Rectal smooth muscle tissue (tissue), 1 donor: Measurements from ENCODE around the gene CACNA1F.

Experiments used
- H3K27ac ChIP-seq: one replicate; pipeline ENCODE4 v1.7.0; 2013; ENCODE audit warnings: low read depth, low read length, inconsistent platforms
- H3K27me3 ChIP-seq: one replicate; pipeline ENCODE4 v1.7.0; 2013; ENCODE audit warnings: low read length; ENCODE audit not compliant: control insufficient read depth, insufficient read depth
- H3K36me3 ChIP-seq: one replicate; pipeline ENCODE4 v1.7.0; 2013; ENCODE audit warnings: low read length; ENCODE audit not compliant: control insufficient read depth, insufficient read depth
- H3K4me1 ChIP-seq: one replicate; pipeline ENCODE4 v1.7.0; 2013; ENCODE audit warnings: low read length; ENCODE audit not compliant: control insufficient read depth, insufficient read depth
- H3K4me3 ChIP-seq: one replicate; pipeline ENCODE4 v1.7.0; 2013; ENCODE audit warnings: low read length
- H3K9ac ChIP-seq: one replicate; pipeline ENCODE4 v1.7.0; 2013; ENCODE audit warnings: low read length

Gene CACNA1F

DNA sequence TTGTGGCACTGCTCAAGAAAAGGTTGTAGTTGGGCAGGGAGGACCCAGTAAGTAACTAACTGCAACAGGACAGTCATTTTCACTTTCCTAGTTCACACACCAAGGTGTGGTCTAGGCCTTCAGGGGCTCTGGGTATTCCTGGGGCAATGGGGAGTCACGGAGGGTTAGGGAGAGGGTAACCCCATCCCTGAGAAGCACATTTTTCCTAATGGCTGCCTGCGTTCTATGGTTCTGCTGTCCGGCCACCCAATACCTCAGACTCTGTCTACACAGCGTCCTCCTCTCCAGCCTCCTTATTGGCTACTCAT lies 35.5 kb upstream of the CACNA1F start:
- Histone ChIP-seq H3K4me3 (peak overlapping the region; percentile 76), H3K27ac (peak overlapping the region; percentile 96), H3K27me3 (no peaks in the 10 kb centered on the region), H3K4me1 (no peaks in the 10 kb centered on the region), H3K36me3 (no peaks in the 10 kb centered on the region), H3K9ac (peak overlapping the region; percentile 34)

DNA sequence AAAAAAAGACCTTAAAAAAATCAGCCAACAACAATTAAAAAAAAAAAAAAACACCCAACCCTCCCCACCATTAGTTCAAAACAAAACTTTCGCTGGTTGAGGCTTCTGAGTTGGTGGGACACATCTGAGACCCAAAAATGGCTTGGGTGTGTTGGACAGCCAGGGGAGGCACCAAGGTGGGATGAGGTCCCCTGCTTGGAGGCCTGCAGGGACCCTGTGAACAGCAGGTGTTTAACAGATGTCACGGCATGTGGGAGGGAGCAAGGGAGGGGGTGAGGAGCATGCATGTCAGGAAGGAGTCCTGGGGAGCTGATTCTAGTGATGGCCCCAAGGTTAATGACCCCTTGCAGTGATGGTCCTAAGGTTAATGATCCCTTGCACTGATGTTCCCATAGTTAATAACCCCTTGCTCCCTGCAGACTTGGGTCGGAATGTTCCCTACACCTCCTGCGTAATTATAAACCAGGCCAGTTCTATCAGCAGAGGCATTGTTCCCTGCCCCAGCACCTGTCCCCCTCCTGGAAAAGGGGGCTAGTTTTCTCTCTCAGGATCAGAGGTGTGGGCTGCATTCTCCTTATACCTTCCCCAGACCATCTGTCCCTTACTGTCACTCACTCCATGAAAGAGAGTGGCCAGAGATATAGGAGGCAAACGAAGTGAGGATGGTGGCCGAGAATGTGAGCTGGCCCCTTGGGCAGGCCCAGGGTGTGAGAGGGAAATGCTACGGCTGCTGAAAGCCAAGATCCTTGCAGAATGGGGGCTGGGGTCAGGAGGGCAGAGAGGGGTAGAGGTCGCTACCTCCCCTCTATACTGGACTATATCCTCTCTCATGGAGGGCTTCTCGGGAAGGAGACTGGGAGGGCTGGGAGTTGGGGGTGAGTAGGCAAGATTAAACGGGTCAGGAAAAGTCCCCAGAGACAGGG lies 33.6 kb upstream of the CACNA1F start:
- H3K36me3 ChIP-seq, result no peaks in the 10 kb centered on the region
- no peak overlapping the region for H3K4me3 ChIP-seq
- no peaks in the 10 kb centered on the region for H3K4me1 ChIP-seq
- no peak overlapping the region for H3K27ac ChIP-seq
- H3K27me3 ChIP-seq, result no peaks in the 10 kb centered on the region
- no peak overlapping the region for H3K9ac ChIP-seq

DNA sequence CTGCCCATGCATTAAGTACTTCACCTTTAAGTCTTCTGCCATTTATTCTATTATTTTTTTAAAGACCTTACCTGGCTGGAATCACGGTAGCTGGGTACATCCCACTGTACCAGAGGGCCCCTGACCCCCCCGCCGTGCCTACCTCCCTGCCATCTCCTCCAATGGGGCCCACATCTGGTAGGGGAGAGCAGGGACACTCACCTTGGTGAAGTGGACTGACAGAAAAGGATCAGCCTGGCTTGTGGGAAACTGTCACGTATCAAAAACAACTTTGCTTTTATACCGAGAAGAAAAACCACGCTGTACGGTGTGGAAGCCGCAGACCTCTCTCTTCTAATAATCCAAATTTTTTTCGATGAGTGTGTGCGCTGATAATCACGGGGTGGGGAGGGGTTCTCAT lies 31.3 kb upstream of the CACNA1F start, which contains the start of gene FOXP3:
TSS of gene FOXP3 (minus strand) at position 251 of the 400 bp plus-strand sequence. CDS start 6,205 bp downstream, outside the sequence.
- Histone ChIP-seq H3K27ac (no peak within 1 kb of the TSS), H3K27me3 (no peaks in the 10 kb centered on the region), H3K9ac (no peak within 1 kb of the TSS), H3K4me3 (no peak within 1 kb of the TSS), H3K36me3 (no peaks in the 10 kb centered on the region), H3K4me1 (no peaks in the 10 kb centered on the region)

DNA sequence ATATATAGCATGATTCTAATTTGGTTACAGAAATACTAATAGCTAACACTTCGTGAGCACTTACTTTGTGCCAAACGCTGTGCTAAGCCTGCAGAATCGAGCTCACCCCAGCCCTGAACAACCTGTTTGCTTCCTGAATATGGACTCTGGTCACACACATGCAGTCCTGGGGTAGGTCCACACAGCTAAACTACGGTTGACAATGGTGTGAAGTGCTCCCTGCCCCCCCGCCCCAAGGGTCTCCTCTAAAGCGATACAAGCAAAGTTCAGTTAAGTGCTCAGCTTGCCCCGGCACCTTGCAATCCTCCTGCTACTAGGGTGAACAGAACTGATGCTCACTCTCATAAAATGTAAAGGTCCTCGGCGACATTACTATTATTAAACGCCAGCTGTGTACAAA lies 30.5 kb upstream of the CACNA1F start:
- H3K36me3 ChIP-seq, result no peaks in the 10 kb centered on the region
- H3K9ac ChIP-seq, result no peak overlapping the region
- no peaks in the 10 kb centered on the region for H3K4me1 ChIP-seq
- no peak overlapping the region for H3K27ac ChIP-seq
- no peaks in the 10 kb centered on the region for H3K27me3 ChIP-seq
- no peak overlapping the region for H3K4me3 ChIP-seq

DNA sequence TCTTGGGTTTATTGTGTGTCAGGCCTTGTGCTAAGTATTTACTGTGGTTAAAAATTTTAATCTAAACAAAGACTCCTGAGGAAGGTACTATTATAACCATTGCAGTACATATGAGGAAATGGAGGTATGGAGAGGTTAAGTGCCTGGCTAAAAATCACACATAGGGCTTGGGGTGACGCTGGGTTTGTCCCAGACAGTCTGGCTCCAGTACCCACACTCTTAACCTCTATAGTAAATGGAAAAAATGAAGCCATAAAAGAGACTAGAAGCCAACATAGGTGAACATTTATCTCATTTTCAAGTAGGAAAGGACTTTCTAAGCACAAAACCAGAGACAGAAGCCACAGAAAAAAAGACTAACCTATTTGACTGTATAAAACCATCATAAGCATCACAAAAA lies 29.5 kb upstream of the CACNA1F start:
- no peak overlapping the region for H3K9ac ChIP-seq
- no peaks in the 10 kb centered on the region for H3K4me1 ChIP-seq
- no peaks in the 10 kb centered on the region for H3K27me3 ChIP-seq
- H3K4me3 ChIP-seq, result no peak overlapping the region
- H3K36me3 ChIP-seq, result no peaks in the 10 kb centered on the region
- no peak overlapping the region for H3K27ac ChIP-seq

DNA sequence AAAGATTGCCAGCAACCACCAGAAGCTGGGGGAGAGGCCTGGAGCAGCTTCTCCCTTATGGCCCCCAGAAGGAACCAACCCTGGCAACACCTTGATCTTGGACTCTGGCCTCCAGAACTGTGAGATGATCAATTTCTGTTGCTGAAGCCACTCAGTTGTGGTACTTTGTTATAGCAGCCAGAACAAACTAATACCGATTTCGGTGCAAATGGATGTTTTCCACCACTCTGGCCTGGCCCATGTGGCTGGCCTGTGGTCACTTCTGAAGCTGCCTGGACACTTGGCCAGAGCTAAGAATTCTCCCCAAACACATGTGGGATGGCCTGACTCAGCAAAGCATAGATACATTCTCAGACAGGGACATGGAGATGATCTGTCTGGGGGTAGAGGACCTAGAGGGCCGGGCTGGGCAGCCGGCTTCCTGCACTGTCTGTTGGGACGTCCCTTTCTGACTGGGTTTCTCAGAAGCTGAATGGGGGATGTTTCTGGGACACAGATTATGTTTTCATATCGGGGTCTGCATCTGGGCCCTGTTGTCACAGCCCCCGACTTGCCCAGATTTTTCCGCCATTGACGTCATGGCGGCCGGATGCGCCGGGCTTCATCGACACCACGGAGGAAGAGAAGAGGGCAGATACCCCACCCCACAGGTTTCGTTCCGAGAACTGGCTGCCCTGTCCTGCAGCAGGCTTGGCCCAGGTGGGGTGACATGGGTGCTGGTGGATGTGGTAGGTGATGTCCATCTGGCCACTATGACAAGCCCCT lies 27.3 kb upstream of the CACNA1F start:
- Histone ChIP-seq H3K9ac (no peak overlapping the region), H3K4me3 (no peak overlapping the region), H3K27ac (no peak overlapping the region), H3K4me1 (no peaks in the 10 kb centered on the region), H3K27me3 (no peaks in the 10 kb centered on the region), H3K36me3 (no peaks in the 10 kb centered on the region)

DNA sequence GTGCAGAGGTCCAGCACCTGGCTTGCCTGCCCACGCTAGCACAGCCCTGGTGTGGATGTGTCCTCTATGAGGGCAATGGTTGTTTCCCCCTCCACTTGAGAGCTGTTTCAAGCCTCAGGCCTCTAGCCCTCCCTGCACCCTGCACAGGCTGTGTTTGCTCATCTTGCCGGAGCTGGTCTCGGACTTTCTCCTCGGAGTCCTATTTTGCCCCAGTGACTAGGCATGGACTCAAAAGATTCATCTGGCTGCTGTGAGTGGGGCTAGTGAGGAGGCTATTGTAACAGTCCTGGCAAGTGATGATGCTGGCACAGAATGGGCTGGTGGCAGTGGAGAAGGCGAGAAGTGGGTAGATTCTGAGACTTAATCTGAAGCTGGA lies 25.6 kb upstream of the CACNA1F start:
- no peak overlapping the region for H3K9ac ChIP-seq
- H3K27ac ChIP-seq, result no peak overlapping the region
- H3K4me1 ChIP-seq, result no peaks in the 10 kb centered on the region
- no peaks in the 10 kb centered on the region for H3K27me3 ChIP-seq
- H3K36me3 ChIP-seq, result no peaks in the 10 kb centered on the region
- no peak overlapping the region for H3K4me3 ChIP-seq

DNA sequence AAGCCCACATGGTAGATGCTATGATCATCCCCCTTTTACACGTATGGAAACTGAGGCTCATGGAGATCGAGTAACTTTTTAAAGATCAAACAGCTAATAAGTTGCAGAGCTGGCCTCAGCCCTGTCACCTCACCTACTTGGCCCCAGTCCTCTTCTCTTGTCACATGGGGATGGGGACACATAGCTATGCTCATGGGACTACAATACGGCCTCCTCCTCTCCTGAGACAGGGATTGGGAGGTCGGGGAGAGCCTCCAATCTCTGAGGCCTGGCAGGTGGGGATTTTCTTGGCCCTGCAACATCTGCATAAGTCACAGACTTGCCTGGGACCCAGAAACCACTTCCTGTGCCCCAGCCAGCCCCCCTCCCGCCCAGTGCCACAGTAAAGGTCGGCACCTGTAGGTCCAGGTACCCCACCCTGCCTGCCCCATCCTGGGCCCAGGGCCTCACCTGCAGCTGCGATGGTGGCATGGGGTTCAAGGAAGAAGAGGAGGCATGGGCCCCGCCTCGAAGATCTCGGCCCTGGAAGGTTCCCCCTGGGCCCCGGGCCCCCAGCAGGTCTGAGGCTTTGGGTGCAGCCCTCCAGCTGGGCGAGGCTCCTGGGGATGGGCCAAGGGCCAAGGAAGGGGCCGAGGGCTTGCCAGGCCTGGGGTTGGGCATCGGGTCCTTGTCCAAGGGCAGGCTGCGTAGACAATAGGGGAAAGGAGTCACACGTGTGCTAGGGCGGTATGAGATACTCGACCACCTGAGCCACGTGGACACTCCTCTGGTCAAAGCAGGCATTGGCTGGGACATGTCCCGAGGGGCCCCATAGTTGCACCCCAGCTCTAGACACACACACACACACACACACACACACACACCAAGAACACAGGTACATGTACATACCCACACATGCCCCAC lies 25.0 kb upstream of the CACNA1F start:
- Histone ChIP-seq H3K27ac (no peak overlapping the region), H3K4me3 (no peak overlapping the region), H3K9ac (no peak overlapping the region), H3K4me1 (no peaks in the 10 kb centered on the region), H3K36me3 (no peaks in the 10 kb centered on the region), H3K27me3 (no peaks in the 10 kb centered on the region)

DNA sequence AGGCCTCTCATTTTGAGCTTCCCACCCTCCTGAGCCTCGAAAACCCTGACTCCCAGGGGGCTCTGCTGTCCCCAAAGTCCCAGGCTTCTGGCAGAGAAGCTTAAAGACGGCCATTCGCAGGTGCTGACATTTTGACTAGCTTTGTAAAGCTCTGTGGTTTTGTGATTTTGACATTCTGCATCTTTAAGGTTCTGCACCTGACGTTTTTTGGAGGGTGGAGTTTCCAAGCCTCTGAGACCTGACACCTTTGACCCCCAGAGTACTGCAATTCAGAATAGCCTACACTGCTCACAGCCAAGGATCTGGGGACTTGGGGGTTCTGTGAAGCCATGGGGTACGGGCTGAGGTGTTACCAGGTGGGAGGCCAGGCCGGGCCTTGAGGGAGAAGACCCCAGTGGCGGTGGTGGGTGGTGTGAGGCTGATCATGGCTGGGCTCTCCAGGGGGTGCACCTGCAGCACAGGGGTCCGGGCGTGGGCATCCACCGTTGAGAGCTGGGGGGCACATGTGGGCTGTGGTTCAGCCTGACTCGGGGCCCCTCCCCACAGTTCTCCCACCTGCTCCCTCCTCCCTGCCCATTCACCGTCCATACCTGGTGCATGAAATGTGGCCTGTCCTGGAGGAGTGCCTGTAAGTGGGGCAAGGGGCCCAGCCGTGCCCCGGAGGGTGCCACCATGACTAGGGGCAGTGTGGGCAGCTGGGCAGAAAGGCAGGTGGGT lies 24.1 kb upstream of the CACNA1F start:
- Histone ChIP-seq H3K27ac (no peak overlapping the region), H3K4me1 (no peaks in the 10 kb centered on the region), H3K9ac (no peak overlapping the region), H3K27me3 (no peaks in the 10 kb centered on the region), H3K4me3 (no peak overlapping the region), H3K36me3 (no peaks in the 10 kb centered on the region)

DNA sequence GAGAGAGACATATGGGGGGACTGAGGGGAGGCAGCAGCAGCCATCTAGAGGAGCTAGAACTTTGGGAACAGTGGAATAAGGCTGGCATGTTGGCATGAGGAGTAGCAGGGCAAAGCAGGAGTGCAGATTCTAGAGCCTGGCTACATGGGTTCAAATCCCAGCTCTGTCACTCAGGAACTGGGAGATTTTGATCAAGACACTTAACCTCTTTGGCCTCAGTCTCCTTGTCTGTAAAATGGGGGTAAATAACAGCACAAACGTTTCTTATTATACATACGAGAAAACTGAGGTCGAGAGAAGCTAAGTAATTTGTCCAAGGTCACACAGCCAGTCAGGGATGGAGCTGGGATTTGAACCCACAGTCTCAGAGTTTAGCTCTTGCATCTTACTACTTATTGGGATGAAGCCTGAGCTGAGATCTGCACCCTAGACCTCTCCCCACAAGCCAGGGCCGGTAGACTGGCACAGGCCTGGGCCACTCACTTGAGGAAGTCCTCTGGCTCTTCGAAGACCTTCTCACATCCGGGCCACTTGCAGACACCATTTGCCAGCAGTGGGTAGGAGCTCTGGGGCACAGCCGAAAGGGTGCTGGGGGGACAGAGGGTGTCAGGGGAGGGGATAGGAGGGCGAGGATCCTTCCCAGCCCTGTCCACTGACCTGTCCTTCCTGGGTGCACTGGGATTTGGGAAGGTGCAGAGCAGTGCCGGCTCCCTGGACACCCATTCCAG lies 23.3 kb upstream of the CACNA1F start:
- H3K9ac ChIP-seq, result no peak overlapping the region
- H3K27me3 ChIP-seq, result no peaks in the 10 kb centered on the region
- H3K27ac ChIP-seq, result no peak overlapping the region
- no peak overlapping the region for H3K4me3 ChIP-seq
- H3K4me1 ChIP-seq, result no peaks in the 10 kb centered on the region
- no peaks in the 10 kb centered on the region for H3K36me3 ChIP-seq

DNA sequence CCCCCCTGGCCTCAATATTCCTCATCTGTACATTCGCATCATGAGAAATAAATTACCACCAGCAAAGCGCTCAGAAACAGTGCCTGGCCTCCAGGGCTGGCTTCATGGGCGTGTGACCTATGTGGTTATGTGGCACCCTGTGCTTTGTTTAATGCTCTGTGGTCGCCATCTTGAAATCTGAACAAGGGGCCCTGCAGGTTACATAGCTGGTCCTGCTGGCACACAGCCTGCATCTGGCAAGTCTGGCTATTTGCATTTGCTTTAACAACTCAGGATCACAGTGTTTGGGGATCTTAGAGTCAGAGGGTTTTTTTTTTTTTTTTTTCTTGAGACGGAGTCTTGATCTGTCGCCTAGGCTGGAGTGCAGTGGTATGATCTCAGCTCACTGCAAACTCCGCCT lies 21.5 kb upstream of the CACNA1F start:
- peaks cover 3% of the 10 kb centered on the region for H3K27me3 ChIP-seq
- no peak overlapping the region for H3K27ac ChIP-seq
- H3K4me3 ChIP-seq, result no peak overlapping the region
- H3K4me1 ChIP-seq, result no peaks in the 10 kb centered on the region
- H3K9ac ChIP-seq, result no peak overlapping the region
- H3K36me3 ChIP-seq, result no peaks in the 10 kb centered on the region
